ENCODE measurements around the gene LRRC72.
"Not testable (repeated sequence)": the region's sequence is repeated elsewhere in the genome, so short reads cannot be mapped to it uniquely, and the experiment has no call there.

The LRRC72 gene

GRCh38 chr7:16524332-16524731 lies 2.3 kb upstream of the LRRC72 start:
- DNase-seq (ENCODE audit: low read depth), result no peak
- H3K4me3 ChIP-seq (ENCODE audit: control insufficient read depth, low read depth, low read length), result no peak overlapping the region
- TF ChIP-seq CTCF (IDR thresholded peaks at IDR 0.05; ENCODE audit: control insufficient read depth, insufficient read depth, low read depth, low read length, missing control alignments), result no peak

DNA sequence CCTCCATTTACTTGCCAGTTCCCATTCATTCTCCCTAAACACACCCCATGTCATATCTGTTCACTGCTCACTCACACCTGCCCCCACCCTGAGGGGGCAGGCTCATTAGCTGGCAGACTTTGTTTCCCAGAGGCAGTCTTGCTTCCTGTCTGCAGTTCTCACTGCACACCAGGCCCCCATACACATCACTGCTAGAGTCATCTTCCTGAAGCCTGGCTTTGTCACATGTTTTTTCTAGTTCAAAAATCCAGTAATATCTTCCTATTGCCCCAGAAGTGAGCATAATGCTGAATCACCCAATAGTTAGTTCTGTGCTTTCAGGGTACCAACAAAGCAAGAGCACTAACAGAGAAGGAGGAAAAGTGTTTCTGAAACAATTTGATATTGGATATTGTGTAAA lies 1.9 kb downstream of the LRRC72 start:
- H3K4me3 ChIP-seq (ENCODE audit: control insufficient read depth, low read depth, low read length), result no peak overlapping the region
- no peak for DNase-seq (ENCODE audit: low read depth)
- no peak for TF ChIP-seq CTCF (IDR thresholded peaks at IDR 0.05; ENCODE audit: control insufficient read depth, insufficient read depth, low read depth, low read length, missing control alignments)

GRCh38 chr7:16529697-16530096 lies 3.1 kb downstream of the LRRC72 start:
- H3K4me3 ChIP-seq (ENCODE audit: control insufficient read depth, low read depth, low read length), result no peak overlapping the region
- DNase-seq (ENCODE audit: low read depth), result no peak
- TF ChIP-seq CTCF (IDR thresholded peaks at IDR 0.05; ENCODE audit: control insufficient read depth, insufficient read depth, low read depth, low read length, missing control alignments), result no peak

- no peak for DNase-seq (ENCODE audit: low read depth)
- H3K4me3 ChIP-seq (ENCODE audit: control insufficient read depth, low read depth, low read length), result no peak overlapping the region
- TF ChIP-seq CTCF (IDR thresholded peaks at IDR 0.05; ENCODE audit: control insufficient read depth, insufficient read depth, low read depth, low read length, missing control alignments), result no peak
Measured at GRCh38 chr7:16531707-16532106, 5.1 kb downstream of the LRRC72 start.

DNA sequence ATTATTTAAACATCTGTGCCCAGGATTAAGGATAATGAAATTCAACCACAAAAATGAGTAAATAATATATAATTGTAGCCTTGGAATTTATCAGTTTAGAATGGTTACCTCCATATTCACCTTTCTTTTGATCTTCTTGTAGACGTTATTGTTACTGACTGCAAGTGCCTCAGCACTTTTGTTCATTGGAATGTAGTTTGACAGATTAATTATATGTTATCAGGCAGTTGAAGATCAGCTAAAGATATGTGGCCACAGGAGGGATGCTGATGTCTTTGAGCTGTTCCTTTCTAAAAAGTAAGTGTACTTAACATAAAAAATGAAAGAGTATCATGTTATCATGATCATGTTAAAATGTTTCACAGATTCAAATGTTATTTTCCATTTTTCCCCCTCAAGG lies 5.6 kb downstream of the LRRC72 start:
- TF ChIP-seq CTCF (IDR thresholded peaks at IDR 0.05; ENCODE audit: control insufficient read depth, insufficient read depth, low read depth, low read length, missing control alignments), result no peak
- DNase-seq (ENCODE audit: low read depth), result no peak
- no peak overlapping the region for H3K4me3 ChIP-seq (ENCODE audit: control insufficient read depth, low read depth, low read length)

GRCh38 chr7:16535500-16535899 lies 8.9 kb downstream of the LRRC72 start:
- no peak overlapping the region for H3K4me3 ChIP-seq (ENCODE audit: control insufficient read depth, low read depth, low read length)
- no peak for TF ChIP-seq CTCF (IDR thresholded peaks at IDR 0.05; ENCODE audit: control insufficient read depth, insufficient read depth, low read depth, low read length, missing control alignments)
- DNase-seq (ENCODE audit: low read depth), result no peak

GRCh38 chr7:16540559-16540958 lies 13.9 kb downstream of the LRRC72 start:
- not testable (repeated sequence) for DNase-seq (ENCODE audit: low read depth); H3K4me3 ChIP-seq (ENCODE audit: control insufficient read depth, low read depth, low read length)
